Measurements from ENCODE around the gene PI16.
"Not testable (repeated sequence)": the region's sequence is repeated elsewhere in the genome, so short reads cannot be mapped to it uniquely, and the experiment has no call there.

Gene PI16

DNA sequence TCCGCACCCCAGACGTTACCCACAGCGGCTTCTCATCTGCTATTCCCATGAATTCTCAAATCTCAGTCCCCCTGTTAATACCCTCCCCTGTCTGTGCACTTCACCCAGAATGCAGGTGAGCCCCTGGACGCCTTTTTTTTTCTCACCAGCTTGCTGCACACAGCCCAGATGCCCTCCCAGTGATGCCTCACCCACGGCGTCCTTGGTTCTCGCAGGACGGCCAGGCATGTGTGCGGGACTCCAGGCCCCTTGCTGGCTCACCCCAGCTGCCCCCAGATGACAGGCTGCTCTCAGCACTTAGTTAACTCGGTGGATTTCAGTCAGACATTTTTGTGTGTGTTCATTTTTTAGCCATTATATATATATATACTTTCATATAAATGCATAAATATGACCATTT is 25.4 kb upstream of the PI16 start:
- no peak for DNase-seq (ENCODE audit: low read depth, low spot score)

DNA sequence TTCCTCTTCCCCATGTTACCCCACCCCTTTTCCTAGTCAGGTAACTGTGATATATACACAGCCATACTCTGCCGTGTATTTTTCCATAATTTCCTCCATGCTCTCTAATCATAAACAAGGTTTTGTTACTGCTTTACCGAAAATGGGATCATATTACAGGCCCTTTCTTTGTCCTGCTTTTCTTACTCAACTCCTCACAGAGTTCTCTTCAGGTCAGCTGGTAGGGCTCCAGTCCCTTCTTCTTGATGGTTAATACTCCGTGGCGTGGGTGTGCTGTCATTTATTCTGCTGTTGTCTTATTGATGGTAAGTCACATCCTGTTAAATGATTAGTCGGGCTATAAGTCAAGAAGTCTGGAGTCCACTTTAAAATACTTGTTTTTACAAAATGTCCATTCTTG is 24.9 kb upstream of the PI16 start:
- DNase-seq (ENCODE audit: low read depth, low spot score), result no peak

DNA sequence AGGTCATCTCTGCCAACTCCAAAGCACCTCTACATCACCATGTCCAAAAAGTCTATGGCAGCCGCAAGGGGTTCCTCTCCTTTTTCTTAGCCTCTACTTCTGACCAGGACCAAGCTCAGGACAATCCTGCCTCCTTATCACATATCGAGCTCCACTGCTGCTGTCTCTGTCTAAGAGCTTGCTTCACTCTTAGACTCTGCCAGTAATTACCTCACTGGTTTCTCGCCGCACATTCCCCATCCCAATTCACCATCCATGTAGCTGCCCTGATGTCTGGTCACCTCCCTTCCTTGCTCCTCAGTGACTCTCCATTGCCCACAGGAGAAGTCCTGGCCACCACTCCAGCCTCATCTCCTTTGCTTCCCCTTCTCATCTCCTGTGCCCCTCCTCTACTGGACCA is 24.1 kb upstream of the PI16 start:
- no peak for DNase-seq (ENCODE audit: low read depth, low spot score)

DNA sequence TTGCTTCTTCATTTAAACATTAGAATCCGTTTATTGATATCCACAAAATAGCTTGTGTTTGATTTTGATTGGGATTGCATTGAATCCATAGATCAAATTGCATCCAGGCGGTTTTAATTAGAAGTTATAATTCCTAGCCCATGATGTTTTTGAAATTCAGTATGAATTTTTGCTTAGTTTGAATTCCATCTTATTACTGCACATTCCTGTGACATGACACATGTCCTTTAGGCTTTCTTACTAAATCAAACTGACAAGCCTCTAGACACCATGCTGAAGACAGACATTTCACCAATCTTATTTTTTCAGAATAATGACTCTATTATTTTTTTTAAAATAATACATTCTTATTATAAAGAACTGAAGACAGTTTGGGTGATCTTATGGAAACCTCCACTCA is 21.4 kb upstream of the PI16 start:
- DNase-seq (ENCODE audit: low read depth, low spot score), result no peak

GRCh38 chr6:36933519-36933918 is 21.0 kb upstream of the PI16 start:
- no peak for DNase-seq (ENCODE audit: low read depth, low spot score)

DNA sequence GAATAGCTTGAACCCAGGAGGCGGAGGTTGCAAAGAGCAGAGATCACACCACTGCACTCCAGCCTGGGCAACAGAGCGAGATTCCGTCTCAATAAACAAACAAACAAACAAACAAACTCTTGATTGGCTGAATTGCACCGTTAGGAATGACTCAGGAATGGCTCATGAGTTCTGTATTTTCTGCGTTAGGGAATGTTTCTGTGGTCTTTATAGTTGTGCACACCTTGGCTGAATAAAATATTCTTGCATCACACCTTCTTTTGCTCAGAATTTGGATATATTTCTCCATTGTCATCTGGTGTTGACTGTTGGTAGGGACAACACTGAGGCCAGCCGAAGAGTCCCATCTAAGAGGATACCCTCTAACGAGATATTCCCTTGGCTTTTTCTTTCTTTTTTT is 19.6 kb upstream of the PI16 start:
- DNase-seq (ENCODE audit: low read depth, low spot score), result no peak

DNA sequence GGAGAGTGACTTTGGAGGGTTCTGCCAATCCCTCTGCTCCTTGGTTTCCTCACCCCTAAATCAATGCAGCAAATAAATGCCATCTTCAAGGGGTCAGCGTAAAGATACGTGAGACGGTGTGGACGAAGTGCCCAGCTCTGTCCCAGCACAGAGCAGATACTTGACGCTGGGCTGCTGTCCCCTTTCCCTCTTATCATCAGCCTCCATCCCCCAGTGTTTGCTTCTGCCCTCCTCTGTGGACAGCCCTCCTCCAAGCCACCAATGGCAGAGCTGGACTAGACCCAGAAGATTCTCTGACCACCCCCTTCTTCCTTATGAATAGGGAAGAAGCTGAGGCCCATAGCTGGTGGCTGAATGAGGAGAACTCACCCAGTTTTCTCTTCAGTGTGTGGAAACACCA is 17.7 kb upstream of the PI16 start:
- DNase-seq (ENCODE audit: low read depth, low spot score), result no peak

DNA sequence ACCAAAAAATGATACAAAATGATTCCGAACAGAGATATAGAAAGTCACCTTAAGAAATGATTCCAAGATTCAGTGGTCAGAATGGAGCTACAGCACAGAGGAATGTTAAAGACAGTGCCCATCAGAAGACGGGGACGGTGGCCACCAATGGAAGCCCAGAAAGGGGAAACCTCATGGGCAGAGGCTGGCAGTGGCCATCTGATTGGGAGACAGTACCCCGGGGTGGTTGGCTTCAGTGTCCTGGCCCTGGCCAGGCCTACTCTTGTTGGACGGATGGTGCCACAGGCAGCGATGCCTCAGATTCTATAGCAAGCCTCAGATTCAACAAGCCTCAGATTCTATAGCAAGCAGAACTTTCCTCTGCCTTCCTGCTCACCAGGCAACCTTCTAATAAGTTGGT is 16.6 kb upstream of the PI16 start:
- DNase-seq (ENCODE audit: low read depth, low spot score), result no peak

GRCh38 chr6:36938536-36938935 is 16.0 kb upstream of the PI16 start:
- no peak for DNase-seq (ENCODE audit: low read depth, low spot score)

DNA sequence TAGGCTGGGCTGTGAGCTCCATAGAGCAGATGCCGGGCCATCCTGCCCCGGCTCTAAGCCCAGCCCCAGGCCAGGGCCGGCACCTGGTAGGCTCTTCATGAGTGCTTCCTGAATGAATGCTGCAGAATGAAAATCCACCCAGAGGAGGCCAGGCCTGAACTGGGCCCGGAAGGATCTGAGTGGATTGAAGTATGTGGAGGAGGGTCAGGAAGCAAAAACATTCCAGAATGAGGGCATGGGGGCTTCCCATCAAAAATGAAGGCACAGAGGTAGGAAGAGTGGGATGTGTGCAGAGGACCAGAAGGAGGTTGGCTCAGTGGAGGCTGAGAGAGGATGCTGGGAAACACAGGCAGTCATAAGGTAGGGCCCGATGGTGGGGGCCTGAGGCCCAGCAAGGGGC is 15.5 kb upstream of the PI16 start:
- not testable (repeated sequence) for DNase-seq (ENCODE audit: low read depth, low spot score)

- DNase-seq (ENCODE audit: low read depth, low spot score), result no peak
Measured at GRCh38 chr6:36940027-36940426, 14.5 kb upstream of the PI16 start.

- DNase-seq (ENCODE audit: low read depth, low spot score), result not testable (repeated sequence)
Measured at GRCh38 chr6:36941561-36941960, 13.0 kb upstream of the PI16 start.

GRCh38 chr6:36942329-36942728 is 12.2 kb upstream of the PI16 start:
- DNase-seq (ENCODE audit: low read depth, low spot score), result not testable (repeated sequence)

DNA sequence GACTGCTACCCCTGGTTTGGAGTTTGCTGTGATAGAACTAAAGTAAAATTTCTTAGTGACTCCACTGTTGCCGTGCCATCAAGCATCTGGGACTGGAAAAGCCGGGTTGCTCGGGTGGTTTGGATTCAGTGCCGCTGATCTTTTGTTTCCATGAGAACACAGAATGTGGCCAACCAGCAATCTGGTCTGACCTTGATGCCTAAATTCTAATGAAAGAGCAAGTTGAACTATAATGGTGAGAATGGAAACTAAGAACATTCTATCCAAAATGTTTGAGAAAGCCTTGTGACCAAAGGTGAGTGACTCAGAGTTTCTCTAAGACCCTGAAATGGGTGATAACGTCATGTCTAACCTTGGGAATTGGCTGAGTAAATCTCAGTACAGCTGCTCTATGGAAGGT is 9.9 kb upstream of the PI16 start:
- no peak for DNase-seq (ENCODE audit: low read depth, low spot score)

- DNase-seq (ENCODE audit: low read depth, low spot score), result no peak
Measured at GRCh38 chr6:36945301-36945700, 9.2 kb upstream of the PI16 start.

- no peak for DNase-seq (ENCODE audit: low read depth, low spot score)
Measured at GRCh38 chr6:36946526-36946925, 8.0 kb upstream of the PI16 start.

DNA sequence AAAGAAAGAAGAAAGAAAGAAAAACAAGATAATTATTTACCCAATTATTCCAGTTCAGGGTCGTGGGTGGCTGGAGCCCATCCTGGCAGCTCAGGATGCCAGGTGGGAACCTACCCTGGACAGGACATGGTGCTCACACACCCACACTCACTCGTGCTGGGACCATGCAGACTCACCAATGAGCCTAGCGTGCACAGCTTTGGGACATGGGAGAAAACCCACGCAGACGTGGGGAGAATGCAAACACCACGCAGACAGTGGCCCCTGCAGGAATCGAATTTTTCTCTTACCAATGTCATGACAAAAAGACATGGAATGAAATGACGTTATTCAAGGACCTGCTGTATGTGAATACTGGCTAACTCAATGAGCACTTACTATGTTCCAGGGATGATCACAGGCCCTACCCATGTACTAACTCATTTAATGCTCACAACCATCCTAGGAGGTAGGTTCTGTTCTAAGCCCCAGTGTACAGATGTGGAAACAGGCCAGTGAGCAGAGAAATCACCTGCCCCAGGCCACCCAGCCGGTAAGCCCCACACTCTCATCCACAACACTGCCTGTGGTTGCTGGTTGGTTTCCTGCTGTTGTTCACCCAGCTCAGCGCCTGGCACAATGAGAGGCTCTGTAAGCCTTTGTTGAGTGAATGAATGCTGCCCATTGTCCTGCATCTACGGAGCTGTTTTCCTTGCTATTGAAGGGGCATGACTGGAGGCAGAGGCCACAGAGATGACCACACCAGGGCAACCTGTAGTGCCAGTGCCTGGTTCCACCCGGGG is 6.8 kb upstream of the PI16 start:
- DNase-seq (ENCODE audit: low read depth, low spot score), result no peak

- DNase-seq (ENCODE audit: low read depth, low spot score), result not testable (repeated sequence)
Measured at GRCh38 chr6:36949076-36949475, 5.5 kb upstream of the PI16 start.

- no peak for DNase-seq (ENCODE audit: low read depth, low spot score)
Measured at GRCh38 chr6:36949636-36950035, 4.9 kb upstream of the PI16 start.

- DNase-seq (ENCODE audit: low read depth, low spot score), result no peak
Measured at GRCh38 chr6:36953931-36954261, 642 bp upstream of the PI16 start.

DNA sequence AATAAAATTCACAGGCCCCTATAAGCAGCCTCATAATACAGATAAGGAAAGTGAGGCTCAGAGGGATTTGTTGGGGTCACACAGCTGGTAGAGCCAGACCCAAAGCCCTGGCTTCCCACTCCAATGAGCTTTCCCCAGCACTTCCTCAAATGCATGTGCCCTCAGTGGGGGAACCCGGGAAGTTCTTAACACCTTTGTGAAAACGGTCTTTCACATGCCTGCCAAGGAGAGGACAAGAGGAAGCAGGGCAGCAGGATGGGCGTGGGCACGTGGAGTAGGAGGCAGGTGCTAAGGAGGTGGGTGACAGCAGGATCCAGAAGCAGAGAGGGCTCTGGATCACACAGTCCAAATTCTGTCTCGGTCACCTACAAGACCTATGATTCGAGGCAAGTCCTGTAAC is 598 bp downstream of the PI16 start:
- DNase-seq (ENCODE audit: low read depth, low spot score), result no peak

DNA sequence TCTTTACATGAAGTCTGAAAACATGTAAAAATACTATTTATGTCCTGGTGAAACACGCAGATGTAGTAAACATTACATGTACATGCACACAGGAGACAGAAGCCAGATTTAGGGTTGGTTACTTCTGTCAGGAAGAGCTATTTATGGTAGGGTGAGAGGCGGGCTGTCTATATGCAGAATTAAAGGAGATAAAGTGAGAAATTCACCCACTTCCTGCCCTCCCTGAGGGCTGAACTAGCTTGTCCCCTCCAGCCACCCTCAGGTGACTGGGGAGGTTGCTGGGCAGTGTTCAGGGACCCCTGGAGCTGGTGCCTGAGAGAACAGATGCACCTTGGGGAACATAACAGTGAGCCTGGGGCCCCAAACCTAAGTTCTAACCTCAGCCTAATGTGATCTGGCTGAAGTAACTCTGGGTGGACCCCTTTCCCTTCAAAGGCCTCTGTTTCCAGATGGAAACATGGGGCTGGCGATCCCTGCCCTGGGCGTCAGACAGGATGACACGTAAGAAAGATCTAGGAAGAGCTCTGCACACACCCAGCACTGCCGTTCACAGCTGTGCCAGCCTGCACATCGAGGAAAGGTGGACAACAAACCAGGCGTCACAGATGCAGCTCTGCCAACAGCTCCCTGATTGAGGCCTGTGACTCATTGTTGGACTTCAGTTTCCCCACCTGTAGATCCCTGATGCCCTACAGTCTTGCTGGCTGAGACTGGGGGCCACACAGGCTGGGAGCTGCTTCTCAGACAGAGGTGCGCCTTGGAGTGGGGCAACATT is 1.3 kb downstream of the PI16 start:
- no peak for DNase-seq (ENCODE audit: low read depth, low spot score)

- no peak for DNase-seq (ENCODE audit: low read depth, low spot score)
Measured at GRCh38 chr6:36956446-36956820, 1.9 kb downstream of the PI16 start.
